Fibroblast of skin of left biceps (primary cell): ENCODE data around the gene PACS2.
"Not testable (repeated sequence)": the region's sequence is repeated elsewhere in the genome, so short reads cannot be mapped to it uniquely, and the experiment has no call there.

Source experiments
- DNase-seq, 2 experiments: peaks; one replicate each; pipeline ENCODE4 v3.0.0-alpha.2; 2013; ENCODE audit warnings: low read depth in 2 of 2

PACS2 gene

GRCh38 chr14:105330491-105330895, 15.9 kb downstream of the PACS2 start:
- no peak for DNase-seq

- DNase-seq = no peak
These were observed 17.2 kb downstream of the PACS2 start for GRCh38 chr14:105331575-105332349.

GRCh38 chr14:105332350-105332874, 17.9 kb downstream of the PACS2 start:
- no peak for DNase-seq

- DNase-seq = no peak
These were observed 18.5 kb downstream of the PACS2 start for GRCh38 chr14:105333020-105333490.

- no peak for DNase-seq
These were observed 19.2 kb downstream of the PACS2 start for GRCh38 chr14:105333613-105334364.

GRCh38 chr14:105334383-105335230, 20.1 kb downstream of the PACS2 start:
- DNase-seq = no peak

- DNase-seq = not testable (repeated sequence)
These were observed 20.6 kb downstream of the PACS2 start for GRCh38 chr14:105335231-105335542.

- DNase-seq = no peak
These were observed 21.4 kb downstream of the PACS2 start for GRCh38 chr14:105335735-105336476.

GRCh38 chr14:105336477-105337287, 22.1 kb downstream of the PACS2 start:
- no peak for DNase-seq

- DNase-seq = no peak
These were observed 22.9 kb downstream of the PACS2 start for GRCh38 chr14:105337433-105337832.

- no peak for DNase-seq
These were observed 23.6 kb downstream of the PACS2 start for GRCh38 chr14:105337966-105338741.

GRCh38 chr14:105340821-105341733, 26.5 kb downstream of the PACS2 start:
- no peak for DNase-seq

- DNase-seq = no peak
These were observed 28.6 kb downstream of the PACS2 start for GRCh38 chr14:105343194-105343593.

- DNase-seq = no peak
These were observed 31.6 kb downstream of the PACS2 start for GRCh38 chr14:105346200-105346533.

- DNase-seq = no peak
These were observed 32.5 kb downstream of the PACS2 start for GRCh38 chr14:105346876-105347586.

- DNase-seq = no peak
These were observed 33.0 kb downstream of the PACS2 start for GRCh38 chr14:105347587-105347968.

- no peak for DNase-seq
These were observed 33.8 kb downstream of the PACS2 start for GRCh38 chr14:105348169-105348944.
